ENCODE results near the gene HEYL. TPM values are rescaled to one million over a fixed set of nuclear protein-coding genes. Genes with fewer than 3 reads are reported as not detected.
A peak's percentile ranks its signal among the peaks of the same experiment; 100 is the strongest.

Gene HEYL
- total and polyA plus RNA-seq, 9 of the 15 experiments (the other 6 are each of a cell fraction or from before 2014, with no cell fraction given) = 0.13 to 0.89 (median 0.25) TPM

GRCh38 chr1:39575191-39576015 is 64.0 kb downstream of the HEYL start (continued):
- TF ChIP-seq TFAP4 (CRISPR knock-in tag; IDR thresholded peaks at IDR 0.05; ENCODE audit: borderline replicate concordance) (peak; percentile 61), MCM7 (IDR thresholded peaks at IDR 0.05) (no peak), ARID3B (CRISPR knock-in tag; IDR thresholded peaks at IDR 0.05; ENCODE audit: borderline replicate concordance) (no peak), RBM15 (IDR thresholded peaks at IDR 0.05; ENCODE audit: insufficient read depth, low read length) (no peak), NONO (IDR thresholded peaks at IDR 0.05; ENCODE audit: low read depth in 2 of 2, low read length in 1 of 2) (no peak), ZNF589 (CRISPR knock-in tag; IDR thresholded peaks at IDR 0.05; ENCODE audit: low read depth) (no peak), NEUROD1 (IDR thresholded peaks at IDR 0.05; ENCODE audit: borderline replicate concordance, low read depth, low read length, partially characterized antibody) (no peak), SIRT6 (IDR thresholded peaks at IDR 0.05; ENCODE audit: low read depth, low read length) (no peak), HDAC2 (IDR thresholded peaks at IDR 0.05) (peak; percentile 64), ZNF280A (IDR thresholded peaks at IDR 0.05; ENCODE audit: low read depth, partially characterized antibody) (no peak), FOXP4 (CRISPR knock-in tag; IDR thresholded peaks at IDR 0.05; ENCODE audit: borderline replicate concordance) (no peak), CBX3 (IDR thresholded peaks at IDR 0.05; ENCODE audit: borderline replicate concordance in 1 of 2, low read length in 2 of 2) (no peak), ZFP1 (CRISPR knock-in tag; IDR thresholded peaks at IDR 0.05) (no peak), SNRNP70 (optimal IDR thresholded peaks at IDR 0.05; ENCODE audit: low read depth, low read length) (no peak), HOMEZ (CRISPR knock-in tag; IDR thresholded peaks at IDR 0.05) (no peak), ATF1 (CRISPR knock-in tag; IDR thresholded peaks at IDR 0.05) (no peak), ATF1 (tag; IDR thresholded peaks at IDR 0.05) (peak; percentile 86), ZSCAN32 (CRISPR knock-in tag; IDR thresholded peaks at IDR 0.05) (no peak), ETV5 (CRISPR knock-in tag; IDR thresholded peaks at IDR 0.05; ENCODE audit: low read depth) (no peak)

Measured in K562 (cell line).